Activated CD4-positive, alpha-beta T cell treated with anti-CD3 and anti-CD28 coated beads, Interleukin-10, Interleukin-2, amounts not matched to agents 100 ng/mL and 50 ng/mL, durations not matched to agents 16 hours and 8 hours (primary cell): Measurements from ENCODE around the gene SATB1.
"Not testable (repeated sequence)": the region's sequence is repeated elsewhere in the genome, so short reads cannot be mapped to it uniquely, and the experiment has no call there.

Source experiments
- DNase-seq: peaks from one replicate; pipeline ENCODE4 v3.0.0-alpha.2; 2020

The SATB1 gene

DNA sequence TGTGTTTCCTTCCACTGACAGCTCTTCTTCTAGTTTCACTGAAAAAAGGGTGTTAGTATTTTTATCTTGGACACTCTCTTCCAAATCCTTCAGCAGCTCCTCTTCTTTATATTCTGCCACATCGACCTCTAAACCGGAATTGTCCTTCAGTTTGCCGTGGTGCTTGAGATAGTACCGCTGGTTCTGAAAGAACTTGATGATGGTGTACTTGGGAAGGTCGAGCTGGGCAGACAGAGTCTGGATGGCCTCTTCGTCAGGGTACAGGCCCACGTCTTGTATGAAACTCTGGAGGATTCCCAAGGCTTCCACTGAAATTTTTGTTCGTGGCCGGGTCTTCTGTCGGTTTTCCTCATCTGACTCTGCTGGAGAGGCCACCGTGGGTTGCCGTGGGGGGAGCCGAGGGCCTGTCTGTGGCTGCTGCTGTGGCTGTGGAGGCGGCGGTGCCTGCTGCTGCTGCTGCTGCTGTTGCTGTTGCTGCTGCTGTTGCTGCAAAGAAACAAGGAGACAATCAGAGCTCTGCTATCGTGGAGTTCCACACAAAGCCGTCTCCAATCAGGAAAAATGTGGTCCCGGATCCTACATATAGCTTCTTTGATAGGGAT lies 75.8 kb downstream of the SATB1 start:
- DNase-seq = no peak

DNA sequence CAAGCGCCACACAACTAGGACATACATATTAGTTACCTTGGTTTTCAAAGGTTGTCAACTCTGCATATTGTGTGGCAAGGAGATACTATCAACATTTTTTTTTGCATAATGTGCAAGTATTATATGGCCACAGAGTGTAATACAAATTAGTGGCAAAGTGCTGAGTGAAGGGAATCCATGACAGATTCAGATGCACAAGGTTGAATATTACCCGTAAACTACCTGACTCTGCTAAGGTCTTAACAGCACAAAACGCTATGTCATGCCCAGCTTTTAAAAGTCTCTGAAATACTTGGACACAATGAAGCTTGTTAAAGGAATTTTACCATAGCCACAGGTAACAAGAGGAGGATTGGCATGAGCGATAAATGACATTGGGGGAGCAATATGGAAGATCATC lies 79.0 kb downstream of the SATB1 start:
- no peak for DNase-seq

DNA sequence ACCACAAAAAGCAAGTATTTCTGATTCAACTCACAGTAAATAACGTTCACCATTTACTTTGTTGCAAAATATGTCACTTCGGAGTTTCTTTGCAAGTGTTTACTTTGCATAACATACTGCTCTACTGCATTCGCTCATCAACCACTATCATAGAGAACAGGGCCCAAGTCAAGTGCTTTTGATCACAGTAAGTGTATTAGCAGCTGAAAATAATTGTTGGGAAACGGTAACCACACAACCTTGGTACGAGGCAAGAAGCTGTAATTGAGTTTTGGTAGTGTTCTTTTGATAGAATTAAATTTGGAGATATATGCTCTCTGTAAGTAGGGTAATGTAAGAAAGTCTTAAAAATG lies 80.1 kb downstream of the SATB1 start:
- no peak for DNase-seq

DNA sequence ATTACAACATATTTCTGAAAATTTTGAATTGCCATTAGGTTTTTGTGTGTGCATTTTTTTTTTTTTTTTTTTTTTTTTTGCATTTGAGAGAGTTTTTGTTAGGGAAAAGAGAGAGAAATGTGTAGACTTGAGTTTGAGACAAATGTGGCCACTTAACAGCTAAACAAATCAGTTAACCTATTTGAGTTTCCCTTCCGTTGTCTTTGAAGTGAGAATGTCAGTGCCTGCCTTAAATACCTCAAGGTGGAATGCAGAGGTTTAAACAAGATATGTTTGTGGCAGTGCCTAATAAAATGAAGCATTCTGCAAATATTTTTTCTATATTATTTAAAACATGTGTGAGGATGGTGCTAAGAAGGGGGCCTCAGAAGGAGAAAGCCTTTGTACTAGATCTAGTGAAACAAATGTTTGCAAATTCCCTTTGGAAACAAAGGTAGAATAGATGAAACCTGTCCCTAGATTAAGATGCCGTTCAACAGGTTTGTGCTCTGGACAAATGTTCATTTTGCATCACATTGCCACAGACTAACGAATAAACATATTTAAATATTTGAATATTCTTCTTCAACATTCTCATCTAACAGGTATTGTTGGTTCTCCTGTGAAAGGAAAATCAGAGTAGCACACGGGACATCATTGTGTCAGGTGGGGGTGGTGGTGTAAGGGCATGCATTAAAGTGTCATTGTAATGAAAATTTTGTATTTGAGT lies 80.7 kb downstream of the SATB1 start:
- DNase-seq = no peak

DNA sequence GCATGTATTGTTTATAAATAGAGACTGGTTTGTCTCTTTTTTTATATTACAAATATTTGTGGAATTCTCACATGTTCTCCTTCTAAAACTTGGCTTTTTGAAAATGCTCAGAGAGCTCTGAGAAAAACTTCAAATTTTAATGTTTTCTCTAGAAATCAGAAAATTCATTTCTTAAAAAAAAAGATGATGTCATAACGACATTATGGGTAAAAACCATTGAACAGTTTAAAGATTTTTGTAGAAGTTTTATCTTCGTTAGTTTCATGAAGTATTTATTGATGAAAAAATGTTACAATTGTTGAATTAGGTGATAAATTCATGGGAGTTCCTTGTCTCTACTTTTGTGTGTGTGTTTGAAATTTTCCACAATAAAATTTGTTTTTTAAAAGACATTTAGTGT lies 81.3 kb downstream of the SATB1 start:
- DNase-seq = no peak

DNA sequence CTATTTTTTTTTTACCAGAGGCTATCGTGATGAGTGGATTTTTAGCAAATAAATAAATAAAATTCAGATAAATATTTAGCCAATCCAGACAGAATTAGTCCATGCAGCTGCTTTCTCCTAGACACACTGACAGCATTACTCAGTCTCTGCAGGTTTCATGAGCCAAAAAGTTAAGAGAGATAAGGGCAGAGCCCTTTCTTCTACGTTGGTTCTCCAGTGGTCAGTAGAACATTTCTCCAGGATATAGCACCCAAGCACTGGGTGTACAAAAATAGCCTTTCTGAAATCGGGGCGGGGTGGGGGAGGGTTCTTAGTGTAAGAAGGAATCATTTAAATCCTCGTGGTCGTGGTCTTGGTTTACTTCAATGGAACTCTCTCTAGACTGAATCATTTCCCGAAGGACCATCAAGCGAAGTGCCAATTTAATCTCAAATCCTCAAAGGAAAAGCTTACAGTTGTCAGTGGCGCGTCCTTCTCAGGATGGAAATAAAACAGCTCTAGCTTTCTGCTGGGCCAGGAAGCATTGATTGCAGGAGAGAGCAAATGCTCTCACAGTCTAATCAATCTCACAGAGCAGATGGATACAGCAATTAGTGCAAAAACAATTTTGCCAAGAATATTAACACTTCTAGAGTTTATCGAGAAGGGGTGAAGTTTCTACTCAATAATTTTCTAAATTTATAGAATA lies 86.2 kb downstream of the SATB1 start:
- no peak for DNase-seq

DNA sequence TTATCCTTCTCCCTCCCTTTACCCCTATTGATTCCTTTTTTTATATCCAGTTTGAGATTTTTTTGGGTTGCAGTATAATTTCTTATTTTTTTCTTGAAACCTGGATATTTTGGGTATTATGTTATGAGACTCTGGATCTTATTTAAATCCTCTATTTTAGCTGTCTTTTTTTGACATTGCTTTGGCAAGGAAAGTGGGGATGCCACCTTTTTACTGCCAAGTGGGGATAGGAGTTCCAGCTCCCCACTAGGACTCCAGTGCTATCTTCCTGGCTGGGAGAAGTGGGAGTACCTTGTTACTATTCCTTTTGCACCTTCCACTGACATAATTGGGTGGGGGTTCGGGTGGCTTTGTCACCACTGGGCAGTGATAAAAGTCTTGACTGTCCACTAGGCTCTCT lies 87.9 kb downstream of the SATB1 start:
- no peak for DNase-seq

DNA sequence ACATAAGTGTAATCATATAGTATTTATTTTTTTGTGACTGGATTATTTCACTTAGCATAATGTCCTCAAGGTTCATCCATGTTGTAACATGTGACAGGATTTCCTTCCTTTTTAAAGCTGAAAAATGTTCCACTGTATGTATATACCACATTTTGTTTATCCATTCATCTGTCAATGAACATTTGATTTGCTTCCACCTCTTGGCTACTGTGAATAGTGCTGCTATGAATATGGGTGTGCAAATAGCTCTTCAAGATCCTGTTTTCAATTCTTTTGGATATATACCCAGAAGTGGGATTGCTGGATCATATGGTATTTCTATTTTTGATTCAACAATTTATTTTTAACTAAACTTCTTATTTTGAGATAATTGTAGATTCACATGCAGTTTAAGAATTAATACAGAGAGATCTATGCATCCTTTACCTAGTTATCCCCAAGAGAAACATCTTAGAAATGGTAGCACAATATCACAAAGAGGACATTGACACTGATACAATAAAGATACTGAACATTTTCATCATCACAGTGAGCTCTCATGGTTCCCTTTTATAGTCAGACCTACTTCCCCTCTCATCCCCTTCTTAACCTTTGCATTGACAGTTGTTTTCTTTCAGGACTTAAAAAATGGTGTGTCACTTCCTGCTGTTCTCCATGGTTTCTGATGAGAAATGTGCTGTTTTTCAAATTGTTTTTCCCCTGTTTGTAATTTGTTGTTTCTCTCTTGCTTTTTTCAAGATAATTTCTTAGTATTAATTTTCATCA lies 90.1 kb downstream of the SATB1 start:
- no peak for DNase-seq

DNA sequence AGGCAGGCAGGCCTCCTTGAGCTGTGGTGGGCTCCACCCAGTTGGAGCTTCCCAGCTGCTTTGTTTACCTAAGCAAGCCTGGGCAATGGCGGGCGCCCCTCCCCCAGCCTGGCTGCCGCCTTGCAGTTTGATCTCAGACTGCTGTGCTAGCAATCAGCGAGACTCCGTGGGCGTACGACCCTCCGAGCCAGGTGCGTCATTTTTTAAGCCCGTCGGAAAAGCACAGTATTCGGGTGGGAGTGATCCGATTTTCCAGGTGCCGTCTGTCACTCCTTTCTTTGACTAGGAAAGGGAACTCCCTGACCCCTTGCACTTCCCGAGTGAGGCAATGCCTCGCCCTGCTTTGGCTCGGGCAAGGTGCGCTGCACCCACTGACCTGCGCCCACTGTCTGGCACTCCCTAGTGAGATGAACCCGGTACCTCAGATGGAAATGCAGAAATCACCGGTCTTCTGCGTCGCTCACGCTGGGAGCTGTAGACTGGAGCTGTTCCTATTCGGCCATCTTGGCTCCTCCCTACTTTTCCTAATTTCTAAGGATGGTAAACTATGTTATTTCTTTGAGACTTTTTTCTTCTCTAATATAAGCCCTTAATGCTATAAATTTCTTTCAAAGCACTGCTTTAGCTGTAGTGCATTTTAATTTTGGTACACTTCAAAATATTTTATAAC lies 94.2 kb downstream of the SATB1 start:
- not testable (repeated sequence) for DNase-seq

DNA sequence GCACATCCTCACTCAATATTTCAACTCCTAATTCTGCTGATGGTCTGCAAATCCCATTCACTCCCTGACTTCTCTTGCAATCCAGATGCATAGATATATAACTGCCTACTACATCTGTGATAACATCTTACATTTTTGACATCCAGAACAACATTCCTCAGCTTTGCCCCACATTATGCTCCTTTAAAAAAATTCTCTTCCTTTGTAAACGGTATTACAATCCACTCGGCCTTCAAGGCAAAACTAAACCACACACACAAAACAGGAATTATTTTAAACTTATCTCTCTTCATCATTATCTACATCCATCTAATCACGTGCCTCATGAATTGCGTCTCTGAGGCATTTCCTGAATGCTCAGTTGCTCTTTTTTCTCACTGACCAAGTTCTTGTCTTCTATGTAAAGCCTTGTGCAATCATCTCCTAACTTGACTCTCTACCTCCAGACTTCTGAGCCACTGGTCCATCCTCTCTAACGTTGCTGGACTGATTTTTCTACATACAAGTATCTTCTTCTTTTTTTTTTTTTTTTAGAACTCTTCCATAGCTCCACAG lies 117.0 kb downstream of the SATB1 start:
- DNase-seq = no peak

DNA sequence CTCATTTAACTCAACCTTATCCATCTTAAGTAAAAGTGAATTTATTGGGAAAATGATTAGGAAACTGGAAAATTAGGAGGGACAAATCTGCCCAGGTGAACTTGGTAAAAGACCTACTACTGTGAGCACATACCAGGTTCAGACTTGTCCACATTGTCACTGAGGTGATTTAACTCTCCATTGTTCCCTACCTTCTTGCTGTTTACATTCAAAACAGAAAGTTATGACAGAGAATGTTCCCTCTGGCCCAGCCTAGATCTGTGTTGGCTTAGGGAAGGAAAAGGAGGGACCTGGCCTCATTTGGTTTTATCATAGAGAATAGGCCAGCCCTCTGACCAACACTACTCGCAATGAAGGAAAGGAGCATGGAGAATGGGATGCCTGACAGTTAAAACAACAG lies 117.6 kb downstream of the SATB1 start:
- DNase-seq = no peak

DNA sequence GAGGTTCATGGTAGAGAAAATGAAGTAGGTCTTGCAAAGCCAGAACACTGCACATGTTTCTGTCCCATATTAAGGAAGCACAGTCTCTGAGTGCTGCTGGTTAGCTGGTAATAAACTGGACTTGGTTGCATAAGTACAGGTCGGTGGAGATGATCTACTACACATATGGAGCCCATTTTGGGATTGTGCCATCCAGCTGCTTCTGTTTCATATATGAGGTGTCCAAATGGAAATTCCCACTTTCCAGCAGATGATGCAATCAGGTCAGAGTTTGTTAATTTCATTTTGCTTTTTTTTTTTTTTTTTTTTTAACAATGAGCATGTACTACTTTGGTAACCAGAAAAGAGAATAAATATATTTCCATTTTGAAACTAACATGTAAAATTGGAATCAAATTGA lies 122.6 kb downstream of the SATB1 start:
- no peak for DNase-seq

DNA sequence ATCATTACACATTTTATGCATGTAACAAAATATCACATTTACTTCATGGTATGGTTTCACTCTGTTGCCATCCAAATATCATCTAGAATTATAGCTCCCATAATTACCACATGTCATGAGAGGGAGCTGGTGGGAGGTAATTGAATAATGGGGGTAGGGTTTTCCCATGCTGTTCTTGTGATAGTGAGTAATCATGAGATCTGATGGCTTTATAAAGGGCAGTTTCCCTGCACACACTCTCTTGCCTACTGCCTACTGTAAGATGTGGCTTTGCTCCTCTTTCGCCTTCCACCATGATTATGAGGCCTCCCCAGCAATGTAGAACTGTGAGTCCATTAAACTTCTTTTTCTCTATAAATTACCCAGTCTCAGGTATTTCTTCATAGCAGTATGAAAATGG lies 123.4 kb downstream of the SATB1 start:
- no peak for DNase-seq

DNA sequence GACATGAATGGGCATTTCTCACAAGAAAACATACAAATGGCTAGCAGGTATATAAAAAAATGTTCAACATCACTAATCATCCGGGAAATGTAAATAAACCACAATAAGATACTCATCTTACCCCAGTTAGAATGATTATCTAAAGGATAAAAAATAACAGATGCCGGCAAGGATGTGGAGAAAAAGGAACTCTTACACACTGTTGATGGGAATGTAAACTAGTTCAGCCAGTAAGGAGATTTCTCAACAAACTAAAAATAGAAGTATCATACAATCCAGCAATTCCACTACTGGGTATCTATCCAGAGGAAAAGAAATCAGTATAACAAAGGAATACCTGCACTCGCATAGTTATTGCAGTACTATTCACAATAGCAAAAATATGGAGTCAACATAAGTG lies 124.2 kb downstream of the SATB1 start:
- DNase-seq = no peak

DNA sequence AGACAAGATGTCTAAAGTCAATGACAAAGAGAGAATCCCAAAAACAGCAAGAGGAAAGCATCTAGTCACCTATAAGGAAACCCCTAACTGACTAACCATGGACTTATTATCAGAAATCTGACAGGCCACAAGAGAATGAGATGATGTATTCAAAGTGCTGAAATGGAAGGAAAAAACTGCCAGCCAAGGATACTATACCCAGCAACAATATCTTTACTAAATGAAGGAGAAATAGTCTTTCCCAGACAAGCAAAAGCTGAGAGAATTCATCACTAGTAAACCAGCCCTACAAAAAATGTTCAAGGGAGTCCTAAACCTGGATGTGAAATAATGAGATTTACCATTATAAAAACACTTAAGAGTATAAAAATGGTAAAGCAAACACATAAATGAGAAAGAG lies 128.0 kb downstream of the SATB1 start:
- DNase-seq = no peak
